Panc1 (cell line): ENCODE results near the gene BAZ2B. TPM values are rescaled to one million over a fixed set of nuclear protein-coding genes. Genes with fewer than 3 reads are reported as not detected.

Source experiments
- ATAC-seq: fragments of 200-7000 bp; cut with Tn5 transposase; 2 replicates; pipeline ENCODE4 v1.9.1; 2020; ENCODE audit warnings: mild to moderate bottlenecking, moderate library complexity
- BruUV-seq: library from RNA; stranded (reverse); fragments of 400-500 nt; replicated peaks from 2 replicates; lab custom pipeline; 2021; lab: Mats Ljungman, UMichigan
- CTCF ChIA-PET: fragments of 300-600 bp; sonication (Branson Sonifier 250); formaldehyde crosslinking; loops from one replicate; lab custom pipeline; 2022; ENCODE audit warnings: antibody characterized with exemption; lab: Charles Lee
- POLR2A ChIA-PET: fragments of 300-600 bp; sonication (Branson Sonifier 250); formaldehyde crosslinking; loops from one replicate; lab custom pipeline; 2022; ENCODE audit warnings: antibody characterized with exemption; lab: Charles Lee
- DNase-seq: peaks from one replicate; pipeline ENCODE4 v3.0.0-alpha.2; 2010; ENCODE audit warnings: low read depth, low spot score
- H3K27ac ChIP-seq: 2 replicates; pipeline ENCODE4 v1.5.1; 2011; ENCODE audit warnings: mild to moderate bottlenecking, low read length, inconsistent platforms
- H3K27me3 ChIP-seq: fragments of 200-500 bp; sonication (Bioruptor generic); 2 replicates; pipeline ENCODE4 v1.6.0; 2014; ENCODE audit warnings: low read length, inconsistent platforms; ENCODE audit not compliant: control insufficient read depth, insufficient read depth
- H3K36me3 ChIP-seq: fragments of 200-500 bp; sonication (Bioruptor generic); 2 replicates; pipeline ENCODE4 v1.5.1; 2014; ENCODE audit warnings: inconsistent platforms, mild to moderate bottlenecking, low read length, moderate library complexity; ENCODE audit not compliant: control insufficient read depth, insufficient read depth
- H3K4me1 ChIP-seq: 2 replicates; pipeline ENCODE4 v1.5.1; 2011; ENCODE audit warnings: inconsistent platforms, mild to moderate bottlenecking, low read length, moderate library complexity; ENCODE audit not compliant: control insufficient read depth, insufficient read depth
- H3K4me3 ChIP-seq, 2 experiments: 2 replicates each; pipeline ENCODE4 v1.5.1; 2011 to 2012; ENCODE audit warnings: low read depth in 2 of 2, low read length in 2 of 2, mild to moderate bottlenecking in 2 of 2, inconsistent platforms in 1 of 2, moderate library complexity in 1 of 2
- H3K9me3 ChIP-seq: fragments of 200-500 bp; sonication (Bioruptor generic); 2 replicates; pipeline ENCODE4 v1.5.1; 2014; ENCODE audit warnings: low read depth, mild to moderate bottlenecking, inconsistent platforms, low read length, moderate library complexity; ENCODE audit not compliant: control insufficient read depth, insufficient read depth
- CTCF ChIP-seq: fragments of 450-650 bp; IDR thresholded peaks from 2 replicates; pipeline ENCODE4 v1.5.1; 2017; ENCODE audit warnings: mild to moderate bottlenecking
- POLR2AphosphoS5 ChIP-seq: IDR thresholded peaks from 2 replicates; pipeline ENCODE4 v1.6.1; 2012; ENCODE audit warnings: mild to moderate bottlenecking, low read depth, low read length, moderate library complexity
- REST ChIP-seq, 2 experiments: IDR thresholded peaks; 2 replicates each; pipeline ENCODE4 v1.6.1; 2011 to 2012; ENCODE audit warnings: low read depth in 2 of 2, control low read depth in 1 of 2, low read length in 1 of 2, mild to moderate bottlenecking in 1 of 2, moderate library complexity in 1 of 2; ENCODE audit not compliant: insufficient read depth in 1 of 2
- SIN3A ChIP-seq: IDR thresholded peaks from 2 replicates; pipeline ENCODE4 v1.6.1; 2012; ENCODE audit warnings: low read depth, mild to moderate bottlenecking, low read length, moderate library complexity, borderline replicate concordance; ENCODE audit not compliant: insufficient read depth
- TCF7L2 ChIP-seq: IDR thresholded peaks from 2 replicates; pipeline ENCODE4 v1.6.1; 2011; ENCODE audit warnings: mild to moderate bottlenecking, low read depth, low read length, inconsistent platforms
- in situ Hi-C: cut with HindIII; loops from 2 replicates; pipeline ENCODE4 v1.10.0; 2016; ENCODE audit warnings: low sequenced_read_pairs, low pct_unique_long_range_greater_than_20kb
- intact Hi-C: fragments of 100-400 bp; cut with micrococcal nuclease; formaldehyde crosslinking; loops from one replicate; pipeline ENCODE4 v1.10.0; 2022; ENCODE audit not compliant: unreplicated experiment
- total RNA-seq: library from RNA; stranded (reverse); gene quantifications from one replicate; pipeline ENCODE4 v1.2.1, GENCODE V29; 2021; ENCODE audit not compliant: unreplicated experiment

BAZ2B gene
- total RNA-seq, 1 experiment from 2014 or later = 38.6 TPM

- Histone ChIP-seq H3K4me1 (no peaks in the 10 kb centered on the region), H3K9me3 (no peaks in the 10 kb centered on the region), H3K27me3 (no peaks in the 10 kb centered on the region), H3K36me3 (no peaks in the 10 kb centered on the region), H3K27ac (no peak overlapping the region), H3K4me3 (no peak overlapping the region)
- POLR2A ChIA-PET = interaction anchor here (0.6 kb wide), 1 partner anchor 30 kb away, joined by 4 read pairs; no protein-coding TSS in a partner anchor
- BruUV-seq = no TSS peak
- in situ Hi-C loops (no loop called here), intact Hi-C loops (no loop called here)
- DNase-seq = no peak
- CTCF ChIA-PET = no interaction called here
- no peak for ATAC-seq
- TF ChIP-seq SIN3A (no peak), CTCF (no peak), REST (IDR thresholded peaks at IDR 0.05; ENCODE audit: insufficient read depth in 1 of 2, low read depth in 2 of 2, low read length in 1 of 2) (no peak), TCF7L2 (no peak), POLR2AphosphoS5 (no peak)
Observed at GRCh38 chr2:159531475-159531874, 84.9 kb downstream of the BAZ2B start.

- no TSS peak for BruUV-seq
- Histone ChIP-seq H3K4me1 (no peaks in the 10 kb centered on the region), H3K27ac (no peak overlapping the region), H3K27me3 (no peaks in the 10 kb centered on the region), H3K36me3 (no peaks in the 10 kb centered on the region), H3K9me3 (no peaks in the 10 kb centered on the region), H3K4me3 (no peak overlapping the region)
- DNase-seq (no peak), ATAC-seq (no peak)
- in situ Hi-C loops = no loop called here
- ChIA-PET CTCF (no interaction called here), POLR2A (no interaction called here)
- intact Hi-C loops = no loop called here
- TF ChIP-seq POLR2AphosphoS5 (no peak), REST (IDR thresholded peaks at IDR 0.05; ENCODE audit: insufficient read depth in 1 of 2, low read depth in 2 of 2, low read length in 1 of 2) (no peak), SIN3A (no peak), CTCF (no peak), TCF7L2 (no peak)
Observed at GRCh38 chr2:159526433-159526832, 89.9 kb downstream of the BAZ2B start.
